ENCODE data around the gene TMEM126B. TPM values are rescaled to one million over a fixed set of nuclear protein-coding genes. Genes with fewer than 3 reads are reported as not detected.
"Not testable (repeated sequence)": the region's sequence is repeated elsewhere in the genome, so short reads cannot be mapped to it uniquely, and the experiment has no call there.

TMEM126B gene
- total RNA-seq, 3 donors from 2014 or later (not counting 1 experiment from before 2014, with no cell fraction given): 29.4 to 38.6 (median 31.2) TPM

DNA sequence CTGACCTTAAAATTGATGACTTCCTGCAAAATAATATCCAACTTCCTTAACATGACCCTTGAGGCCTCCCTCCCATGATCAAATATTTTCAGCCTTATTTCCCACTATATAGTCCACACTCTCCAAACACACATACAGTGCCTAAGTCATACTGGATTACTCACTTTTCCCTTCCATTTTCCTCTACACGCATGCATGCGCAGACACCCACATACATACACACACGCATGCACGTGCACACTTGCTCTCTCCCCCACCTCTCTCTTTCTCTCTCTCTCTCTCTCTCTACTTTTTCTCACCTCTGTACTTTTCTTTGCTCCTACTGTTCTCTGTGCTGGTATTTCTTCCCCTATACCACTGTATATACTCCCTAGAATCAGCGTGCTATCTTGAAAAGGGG lies 29.3 kb upstream of the TMEM126B start:
- H3K36me3 ChIP-seq (ENCODE audit: control insufficient read depth, insufficient read depth, low read length): no peaks in the 10 kb centered on the region
- Mint-ChIP-seq H3K4me3 (no peak overlapping the region), H3K9me3 (no peaks in the 10 kb centered on the region), H3K4me1 (no peaks in the 10 kb centered on the region), H3K27me3 (ENCODE audit: low read depth in 2 of 2) (peaks cover 0 to 5% of the 10 kb centered on the region in 2 donors), H3K36me3 (no peaks in the 10 kb centered on the region), H3K27ac (no peak overlapping the region)
- WGBS (ENCODE audit: insufficient coverage): 76% methylated on average over 5 of the region's 5 CpGs
- TF ChIP-seq, protein P1, sequence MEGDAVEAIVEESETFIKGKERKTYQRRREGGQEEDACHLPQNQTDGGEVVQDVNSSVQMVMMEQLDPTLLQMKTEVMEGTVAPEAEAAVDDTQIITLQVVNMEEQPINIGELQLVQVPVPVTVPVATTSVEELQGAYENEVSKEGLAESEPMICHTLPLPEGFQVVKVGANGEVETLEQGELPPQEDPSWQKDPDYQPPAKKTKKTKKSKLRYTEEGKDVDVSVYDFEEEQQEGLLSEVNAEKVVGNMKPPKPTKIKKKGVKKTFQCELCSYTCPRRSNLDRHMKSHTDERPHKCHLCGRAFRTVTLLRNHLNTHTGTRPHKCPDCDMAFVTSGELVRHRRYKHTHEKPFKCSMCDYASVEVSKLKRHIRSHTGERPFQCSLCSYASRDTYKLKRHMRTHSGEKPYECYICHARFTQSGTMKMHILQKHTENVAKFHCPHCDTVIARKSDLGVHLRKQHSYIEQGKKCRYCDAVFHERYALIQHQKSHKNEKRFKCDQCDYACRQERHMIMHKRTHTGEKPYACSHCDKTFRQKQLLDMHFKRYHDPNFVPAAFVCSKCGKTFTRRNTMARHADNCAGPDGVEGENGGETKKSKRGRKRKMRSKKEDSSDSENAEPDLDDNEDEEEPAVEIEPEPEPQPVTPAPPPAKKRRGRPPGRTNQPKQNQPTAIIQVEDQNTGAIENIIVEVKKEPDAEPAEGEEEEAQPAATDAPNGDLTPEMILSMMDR (IDR thresholded peaks at IDR 0.05): no peak
- DNase-seq: no peak
- no peaks in the 10 kb centered on the region for H3K27me3 ChIP-seq (ENCODE audit: control insufficient read depth, insufficient read depth, low read length)
- intact Hi-C loops (cut with micrococcal nuclease): loop anchor here (5.0 to 10.0 kb wide), 3 partner anchors 256 to 618 kb away; partner anchors contain the start of gene CCDC83
- ATAC-seq: no peak
- H3K4me3 ChIP-seq (ENCODE audit: low read length): no peak overlapping the region
- no peak overlapping the region for H3K27ac ChIP-seq (ENCODE audit: low read length)
- H3K9me3 ChIP-seq (ENCODE audit: control insufficient read depth, insufficient read depth, low read length): no peaks in the 10 kb centered on the region
- no peaks in the 10 kb centered on the region for H3K4me1 ChIP-seq (ENCODE audit: control insufficient read depth, insufficient read depth, low read length)

GRCh38 chr11:85602526-85603213 lies 25.7 kb upstream of the TMEM126B start:
- no peak for ATAC-seq
- 87% methylated on average over 1 of the region's 2 CpGs for WGBS (ENCODE audit: insufficient coverage)

DNA sequence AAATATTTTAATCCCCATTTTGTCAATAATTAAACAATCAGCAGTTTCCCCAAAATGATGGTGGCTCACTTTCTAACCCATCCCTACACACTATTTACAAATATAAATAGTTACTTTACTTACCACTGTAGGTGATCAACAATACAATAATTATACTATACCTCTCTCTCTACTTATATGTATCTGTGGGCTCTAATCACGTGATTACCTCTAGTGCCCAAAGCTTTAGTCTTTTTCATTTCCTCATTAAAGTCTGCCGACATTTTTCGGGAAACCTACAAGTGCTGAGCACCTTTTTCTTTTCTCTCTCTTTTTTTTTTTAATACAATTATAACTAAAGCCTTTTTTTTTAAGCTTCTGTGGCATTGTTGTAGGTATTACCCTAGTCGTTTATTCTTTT lies 25.2 kb upstream of the TMEM126B start:
- intact Hi-C loops (cut with micrococcal nuclease): no loop called here

More at GRCh38 chr11:85602526-85603213, 25.7 kb upstream of the TMEM126B start:
- Mint-ChIP-seq H3K27me3 (ENCODE audit: low read depth in 2 of 2) (peaks cover 0 to 5% of the 10 kb centered on the region in 2 donors), H3K9me3 (no peaks in the 10 kb centered on the region), H3K4me3 (no peak overlapping the region), H3K27ac (no peak overlapping the region), H3K4me1 (no peaks in the 10 kb centered on the region), H3K36me3 (no peaks in the 10 kb centered on the region)
- no peaks in the 10 kb centered on the region for H3K9me3 ChIP-seq (ENCODE audit: control insufficient read depth, insufficient read depth, low read length)
- H3K4me3 ChIP-seq (ENCODE audit: low read length): no peak overlapping the region
- no peaks in the 10 kb centered on the region for H3K27me3 ChIP-seq (ENCODE audit: control insufficient read depth, insufficient read depth, low read length)
- H3K36me3 ChIP-seq (ENCODE audit: control insufficient read depth, insufficient read depth, low read length): no peaks in the 10 kb centered on the region
- H3K4me1 ChIP-seq (ENCODE audit: control insufficient read depth, insufficient read depth, low read length): no peaks in the 10 kb centered on the region
- intact Hi-C loops (cut with micrococcal nuclease): no loop called here
- TF ChIP-seq, protein P1 (IDR thresholded peaks at IDR 0.05): no peak
- H3K27ac ChIP-seq (ENCODE audit: low read length): no peak overlapping the region
- no peak for DNase-seq

GRCh38 chr11:85606237-85606636 lies 22.2 kb upstream of the TMEM126B start:
- H3K4me1 Mint-ChIP-seq; H3K9me3 ChIP-seq (ENCODE audit: control insufficient read depth, insufficient read depth, low read length); H3K27ac ChIP-seq (ENCODE audit: low read length); H3K9me3 Mint-ChIP-seq; ATAC-seq; H3K4me1 ChIP-seq (ENCODE audit: control insufficient read depth, insufficient read depth, low read length); intact Hi-C loops (cut with micrococcal nuclease); H3K27me3 ChIP-seq (ENCODE audit: control insufficient read depth, insufficient read depth, low read length); DNase-seq; H3K27ac Mint-ChIP-seq; H3K36me3 ChIP-seq (ENCODE audit: control insufficient read depth, insufficient read depth, low read length); H3K36me3 Mint-ChIP-seq; H3K27me3 Mint-ChIP-seq (ENCODE audit: low read depth in 2 of 2); H3K4me3 ChIP-seq (ENCODE audit: low read length); H3K4me3 Mint-ChIP-seq: not testable (repeated sequence)
- 96% methylated on average over 3 of the region's 3 CpGs for WGBS (ENCODE audit: insufficient coverage)

More for the DNA sequence above, 25.2 kb upstream of the TMEM126B start:
- Mint-ChIP-seq H3K27ac (no peak overlapping the region), H3K4me1 (no peaks in the 10 kb centered on the region), H3K9me3 (no peaks in the 10 kb centered on the region), H3K36me3 (no peaks in the 10 kb centered on the region), H3K27me3 (ENCODE audit: low read depth in 2 of 2) (peaks cover 0 to 5% of the 10 kb centered on the region in 2 donors), H3K4me3 (no peak overlapping the region)
- Histone ChIP-seq H3K27ac (ENCODE audit: low read length) (no peak overlapping the region), H3K4me1 (ENCODE audit: control insufficient read depth, insufficient read depth, low read length) (no peaks in the 10 kb centered on the region), H3K4me3 (ENCODE audit: low read length) (no peak overlapping the region), H3K27me3 (ENCODE audit: control insufficient read depth, insufficient read depth, low read length) (no peaks in the 10 kb centered on the region), H3K9me3 (ENCODE audit: control insufficient read depth, insufficient read depth, low read length) (no peaks in the 10 kb centered on the region), H3K36me3 (ENCODE audit: control insufficient read depth, insufficient read depth, low read length) (no peaks in the 10 kb centered on the region)
- ATAC-seq (no peak), DNase-seq (no peak)
- TF ChIP-seq, protein P1 (IDR thresholded peaks at IDR 0.05): no peak
- WGBS (ENCODE audit: insufficient coverage): 90% methylated on average over 4 of the region's 4 CpGs

DNA sequence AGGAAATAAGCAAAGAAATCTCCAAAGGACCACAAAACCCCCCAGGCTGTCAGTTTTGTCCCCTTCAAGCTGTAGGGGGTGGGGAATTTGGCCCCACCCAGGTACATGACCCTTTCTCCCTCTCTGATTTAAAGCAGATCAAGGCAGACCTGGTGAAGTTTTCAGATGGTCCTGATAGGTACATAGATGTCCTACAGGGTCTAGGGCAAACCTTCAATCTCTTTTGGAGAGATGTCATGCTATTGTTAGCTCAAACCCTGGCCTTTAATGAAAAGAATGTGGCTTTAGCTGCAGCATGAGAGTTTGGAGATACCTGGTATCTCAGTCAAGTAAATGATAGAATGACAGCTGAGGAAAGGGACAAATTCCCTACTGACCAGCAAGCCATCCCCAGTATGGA lies 19.8 kb upstream of the TMEM126B start:
- H3K27me3 ChIP-seq (ENCODE audit: control insufficient read depth, insufficient read depth, low read length); ATAC-seq; H3K36me3 ChIP-seq (ENCODE audit: control insufficient read depth, insufficient read depth, low read length); H3K27ac Mint-ChIP-seq; H3K36me3 Mint-ChIP-seq; H3K4me1 Mint-ChIP-seq; H3K4me1 ChIP-seq (ENCODE audit: control insufficient read depth, insufficient read depth, low read length); DNase-seq; intact Hi-C loops (cut with micrococcal nuclease); H3K4me3 Mint-ChIP-seq; H3K27me3 Mint-ChIP-seq (ENCODE audit: low read depth in 2 of 2); H3K9me3 Mint-ChIP-seq; H3K27ac ChIP-seq (ENCODE audit: low read length); H3K4me3 ChIP-seq (ENCODE audit: low read length); H3K9me3 ChIP-seq (ENCODE audit: control insufficient read depth, insufficient read depth, low read length): not testable (repeated sequence)

GRCh38 chr11:85609286-85609685 lies 19.1 kb upstream of the TMEM126B start:
- ATAC-seq; DNase-seq; H3K36me3 ChIP-seq (ENCODE audit: control insufficient read depth, insufficient read depth, low read length); H3K4me3 ChIP-seq (ENCODE audit: low read length); H3K4me3 Mint-ChIP-seq; intact Hi-C loops (cut with micrococcal nuclease); H3K4me1 Mint-ChIP-seq; H3K27ac Mint-ChIP-seq; H3K27ac ChIP-seq (ENCODE audit: low read length); H3K27me3 ChIP-seq (ENCODE audit: control insufficient read depth, insufficient read depth, low read length); H3K9me3 ChIP-seq (ENCODE audit: control insufficient read depth, insufficient read depth, low read length); H3K27me3 Mint-ChIP-seq (ENCODE audit: low read depth in 2 of 2); H3K9me3 Mint-ChIP-seq; H3K36me3 Mint-ChIP-seq; H3K4me1 ChIP-seq (ENCODE audit: control insufficient read depth, insufficient read depth, low read length): not testable (repeated sequence)
- 69% methylated on average over 2 of the region's 2 CpGs for WGBS (ENCODE audit: insufficient coverage)

Measured in natural killer cell (primary cell).